Measurements from ENCODE around the gene LDLR. TPM values are rescaled to one million over a fixed set of nuclear protein-coding genes. Genes with fewer than 3 reads are reported as not detected.
"Not testable (repeated sequence)": the region's sequence is repeated elsewhere in the genome, so short reads cannot be mapped to it uniquely, and the experiment has no call there.

The LDLR gene
- total RNA-seq, 4 donors from 2014 or later, result 26.4 to 275 (median 109) TPM

DNA sequence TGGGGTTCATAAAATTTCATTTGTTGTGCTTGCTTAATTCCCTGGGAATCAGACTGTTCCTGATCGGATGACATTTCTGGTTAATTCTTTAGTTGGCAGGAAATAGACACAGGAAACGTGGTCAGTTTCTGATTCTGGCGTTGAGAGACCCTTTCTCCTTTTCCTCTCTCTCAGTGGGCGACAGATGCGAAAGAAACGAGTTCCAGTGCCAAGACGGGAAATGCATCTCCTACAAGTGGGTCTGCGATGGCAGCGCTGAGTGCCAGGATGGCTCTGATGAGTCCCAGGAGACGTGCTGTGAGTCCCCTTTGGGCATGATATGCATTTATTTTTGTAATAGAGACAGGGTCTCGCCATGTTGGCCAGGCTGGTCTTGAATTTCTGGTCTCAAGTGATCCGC, 10.8 kb downstream of the LDLR start:
- TF ChIP-seq POLR2A (IDR thresholded peaks at IDR 0.05) (no peak), EP300 (IDR thresholded peaks at IDR 0.05; ENCODE audit: low read depth) (no peak), POLR2AphosphoS5 (IDR thresholded peaks at IDR 0.05) (no peak)
- TF ChIP-seq, protein P1, sequence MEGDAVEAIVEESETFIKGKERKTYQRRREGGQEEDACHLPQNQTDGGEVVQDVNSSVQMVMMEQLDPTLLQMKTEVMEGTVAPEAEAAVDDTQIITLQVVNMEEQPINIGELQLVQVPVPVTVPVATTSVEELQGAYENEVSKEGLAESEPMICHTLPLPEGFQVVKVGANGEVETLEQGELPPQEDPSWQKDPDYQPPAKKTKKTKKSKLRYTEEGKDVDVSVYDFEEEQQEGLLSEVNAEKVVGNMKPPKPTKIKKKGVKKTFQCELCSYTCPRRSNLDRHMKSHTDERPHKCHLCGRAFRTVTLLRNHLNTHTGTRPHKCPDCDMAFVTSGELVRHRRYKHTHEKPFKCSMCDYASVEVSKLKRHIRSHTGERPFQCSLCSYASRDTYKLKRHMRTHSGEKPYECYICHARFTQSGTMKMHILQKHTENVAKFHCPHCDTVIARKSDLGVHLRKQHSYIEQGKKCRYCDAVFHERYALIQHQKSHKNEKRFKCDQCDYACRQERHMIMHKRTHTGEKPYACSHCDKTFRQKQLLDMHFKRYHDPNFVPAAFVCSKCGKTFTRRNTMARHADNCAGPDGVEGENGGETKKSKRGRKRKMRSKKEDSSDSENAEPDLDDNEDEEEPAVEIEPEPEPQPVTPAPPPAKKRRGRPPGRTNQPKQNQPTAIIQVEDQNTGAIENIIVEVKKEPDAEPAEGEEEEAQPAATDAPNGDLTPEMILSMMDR (IDR thresholded peaks at IDR 0.05), result no peak
- in situ Hi-C loops (cut with MboI; ENCODE audit: low pct_ligation_motif_present in 1 of 4, low pct_unique_long_range_greater_than_20kb in 1 of 4, low sequenced_read_pairs in 3 of 4), result no loop called here
- Histone ChIP-seq H3K4me3 (no peak overlapping the region), H3K4me1 (peaks cover 5 to 16% (median 15%) of the 10 kb centered on the region in 4 donors), H3K27ac (no peak overlapping the region), H3K27me3 (no peaks in the 10 kb centered on the region), H3K36me3 (peaks cover 0 to 42% (median 14%) of the 10 kb centered on the region in 4 donors), H3K9me3 (no peaks in the 10 kb centered on the region)
- no peak for DNase-seq
- intact Hi-C loops (cut with DNase I; ENCODE audit: low total_unique reads), result no loop called here
- WGBS, 2 donors (ENCODE audit: low coverage in 1 of 2), result 87 to 98% methylated on average over 8 to 12 of the region's 12 CpGs

DNA sequence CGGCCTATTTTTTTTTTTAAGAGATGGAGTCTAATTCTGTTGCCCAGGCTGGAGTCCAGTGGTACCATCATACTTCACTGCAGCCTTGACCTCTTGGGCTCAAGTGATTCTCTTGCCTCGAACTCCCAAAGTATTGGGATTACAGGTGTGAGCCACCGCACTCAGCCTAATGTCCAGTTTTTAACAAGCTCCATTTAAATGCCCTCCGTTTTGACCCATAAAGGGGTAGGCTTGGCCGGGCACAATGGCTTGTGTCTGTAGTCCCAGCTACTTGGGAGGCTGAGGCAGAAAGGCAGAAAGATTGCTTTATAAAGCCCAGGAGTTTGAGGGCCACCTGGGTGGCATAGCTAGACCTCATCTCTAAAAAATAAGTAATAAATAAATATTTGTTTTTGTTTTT, 11.8 kb downstream of the LDLR start:
- DNase-seq, result no peak
- peaks cover 0 to 49% (median 18%) of the 10 kb centered on the region in 4 donors for H3K36me3 ChIP-seq
- no peaks in the 10 kb centered on the region for H3K9me3 ChIP-seq
- intact Hi-C loops (cut with DNase I; ENCODE audit: low total_unique reads), result no loop called here
- 83 to 96% methylated on average over 1 to 5 of the region's 5 CpGs for WGBS, 2 donors (ENCODE audit: low coverage in 1 of 2)
- H3K27ac ChIP-seq, result no peak overlapping the region
- H3K4me3 ChIP-seq, result no peak overlapping the region
- TF ChIP-seq, protein P1 (IDR thresholded peaks at IDR 0.05), result no peak
- TF ChIP-seq POLR2AphosphoS5 (IDR thresholded peaks at IDR 0.05) (no peak), POLR2A (IDR thresholded peaks at IDR 0.05) (no peak), EP300 (IDR thresholded peaks at IDR 0.05; ENCODE audit: low read depth) (no peak)
- H3K4me1 ChIP-seq, result peaks cover 0 to 7% (median 6%) of the 10 kb centered on the region in 4 donors
- in situ Hi-C loops (cut with MboI; ENCODE audit: low pct_ligation_motif_present in 1 of 4, low pct_unique_long_range_greater_than_20kb in 1 of 4, low sequenced_read_pairs in 3 of 4), result no loop called here
- no peaks in the 10 kb centered on the region for H3K27me3 ChIP-seq

DNA sequence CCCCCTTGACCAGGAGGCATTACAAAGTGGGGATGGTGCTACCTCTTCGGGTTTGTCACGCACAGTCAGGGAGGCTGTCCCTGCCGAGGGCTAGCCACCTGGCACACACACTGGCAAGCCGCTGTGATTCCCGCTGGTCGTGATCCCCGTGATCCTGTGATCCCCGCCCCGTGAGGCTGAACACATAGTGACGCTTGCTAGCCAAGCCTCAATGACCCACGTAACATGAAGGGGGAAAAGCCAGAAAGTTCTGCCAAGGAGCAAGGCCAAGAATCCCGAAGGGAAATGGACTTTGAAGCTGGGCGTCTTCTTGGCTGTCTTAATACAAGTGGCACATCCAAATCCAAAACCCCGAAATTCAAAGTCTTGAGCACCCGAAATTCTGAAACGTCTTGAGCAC, 13.7 kb downstream of the LDLR start:
- intact Hi-C loops (cut with DNase I; ENCODE audit: low total_unique reads), result no loop called here

DNA sequence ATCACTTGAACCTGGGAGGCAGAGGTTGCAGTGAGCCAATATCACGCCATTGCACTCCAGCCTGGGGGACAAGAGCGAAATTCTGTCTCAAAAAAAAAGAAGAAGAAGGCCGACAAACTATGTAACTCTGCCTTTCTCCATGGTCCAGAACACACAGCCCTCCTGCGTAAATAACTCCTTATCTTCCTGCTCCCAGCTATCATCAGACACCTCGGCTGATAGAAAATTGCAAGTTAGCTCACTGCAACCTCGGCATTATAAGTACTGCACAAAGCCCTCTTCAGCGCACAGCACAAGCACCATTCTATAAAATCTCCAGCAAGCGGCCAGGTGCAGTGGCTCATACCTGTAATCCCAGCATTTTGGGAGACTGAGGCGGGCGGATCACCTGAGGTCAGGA, 14.4 kb downstream of the LDLR start:
- H3K4me1 ChIP-seq; H3K9me3 ChIP-seq; H3K27me3 ChIP-seq; H3K27ac ChIP-seq; DNase-seq; H3K4me3 ChIP-seq; intact Hi-C loops (cut with DNase I; ENCODE audit: low total_unique reads); in situ Hi-C loops (cut with MboI; ENCODE audit: low pct_ligation_motif_present in 1 of 4, low pct_unique_long_range_greater_than_20kb in 1 of 4, low sequenced_read_pairs in 3 of 4): not testable (repeated sequence)
- peaks cover 0 to 69% (median 30%) of the 10 kb centered on the region in 4 donors for H3K36me3 ChIP-seq
- WGBS, 2 donors (ENCODE audit: low coverage in 1 of 2), result 89 to 94% methylated on average over 6 to 10 of the region's 10 CpGs

More for the DNA sequence above, 13.7 kb downstream of the LDLR start:
- Histone ChIP-seq H3K36me3 (peaks cover 0 to 65% (median 27%) of the 10 kb centered on the region in 4 donors), H3K9me3 (no peaks in the 10 kb centered on the region), H3K4me3 (no peak overlapping the region), H3K27ac (no peak overlapping the region), H3K27me3 (no peaks in the 10 kb centered on the region), H3K4me1 (no peaks in the 10 kb centered on the region)
- TF ChIP-seq POLR2A (IDR thresholded peaks at IDR 0.05) (no peak), POLR2AphosphoS5 (IDR thresholded peaks at IDR 0.05) (no peak), EP300 (IDR thresholded peaks at IDR 0.05; ENCODE audit: low read depth) (no peak)
- TF ChIP-seq, protein P1 (IDR thresholded peaks at IDR 0.05), result no peak
- DNase-seq, result no peak
- 72 to 89% methylated on average over 3 to 16 of the region's 16 CpGs for WGBS, 2 donors (ENCODE audit: low coverage in 1 of 2)
- in situ Hi-C loops (cut with MboI; ENCODE audit: low pct_ligation_motif_present in 1 of 4, low pct_unique_long_range_greater_than_20kb in 1 of 4, low sequenced_read_pairs in 3 of 4), result no loop called here

DNA sequence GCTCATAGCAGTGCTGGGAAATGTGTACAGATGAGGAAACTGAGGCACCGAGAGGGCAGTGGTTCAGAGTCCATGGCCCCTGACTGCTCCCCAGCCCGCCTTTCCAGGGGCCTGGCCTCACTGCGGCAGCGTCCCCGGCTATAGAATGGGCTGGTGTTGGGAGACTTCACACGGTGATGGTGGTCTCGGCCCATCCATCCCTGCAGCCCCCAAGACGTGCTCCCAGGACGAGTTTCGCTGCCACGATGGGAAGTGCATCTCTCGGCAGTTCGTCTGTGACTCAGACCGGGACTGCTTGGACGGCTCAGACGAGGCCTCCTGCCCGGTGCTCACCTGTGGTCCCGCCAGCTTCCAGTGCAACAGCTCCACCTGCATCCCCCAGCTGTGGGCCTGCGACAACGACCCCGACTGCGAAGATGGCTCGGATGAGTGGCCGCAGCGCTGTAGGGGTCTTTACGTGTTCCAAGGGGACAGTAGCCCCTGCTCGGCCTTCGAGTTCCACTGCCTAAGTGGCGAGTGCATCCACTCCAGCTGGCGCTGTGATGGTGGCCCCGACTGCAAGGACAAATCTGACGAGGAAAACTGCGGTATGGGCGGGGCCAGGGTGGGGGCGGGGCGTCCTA, 15.9 kb downstream of the LDLR start:
- TF ChIP-seq, protein P1 (IDR thresholded peaks at IDR 0.05), result no peak
- TF ChIP-seq EP300 (IDR thresholded peaks at IDR 0.05; ENCODE audit: low read depth) (no peak), POLR2A (IDR thresholded peaks at IDR 0.05) (no peak), POLR2AphosphoS5 (IDR thresholded peaks at IDR 0.05) (no peak)
- 89% methylated on average over 36 of the region's 36 CpGs; no CpG with 5 or more reads in 1 of the 2 donors for WGBS, 2 donors (ENCODE audit: low coverage in 1 of 2)
- intact Hi-C loops (cut with DNase I; ENCODE audit: low total_unique reads) (no loop called here), in situ Hi-C loops (cut with MboI; ENCODE audit: low pct_ligation_motif_present in 1 of 4, low pct_unique_long_range_greater_than_20kb in 1 of 4, low sequenced_read_pairs in 3 of 4) (no loop called here)
- Histone ChIP-seq H3K4me3 (no peak overlapping the region), H3K36me3 (peaks cover 0 to 78% (median 32%) of the 10 kb centered on the region in 4 donors), H3K27me3 (no peaks in the 10 kb centered on the region), H3K27ac (no peak overlapping the region), H3K9me3 (no peaks in the 10 kb centered on the region), H3K4me1 (no peaks in the 10 kb centered on the region)
- no peak for DNase-seq

All from transverse colon (tissue), 4 donors.